GM12874 (cell line): ENCODE measurements around the gene MRPS10.

Source experiments
- CTCF ChIP-seq: IDR thresholded peaks from 2 replicates; pipeline ENCODE4 v1.5.1; 2011; ENCODE audit warnings: low read depth, mild to moderate bottlenecking, control low read depth, low read length, moderate library complexity; ENCODE audit not compliant: insufficient read depth

MRPS10 gene

GRCh38 chr6:42237857-42238256 is 20.2 kb upstream of the MRPS10 start:
- TF ChIP-seq CTCF, result no peak

GRCh38 chr6:42236682-42237473 is 19.2 kb upstream of the MRPS10 start:
- TF ChIP-seq CTCF, result no peak

GRCh38 chr6:42236030-42236429 is 18.4 kb upstream of the MRPS10 start:
- TF ChIP-seq CTCF, result no peak

GRCh38 chr6:42232035-42232434 is 14.4 kb upstream of the MRPS10 start:
- TF ChIP-seq CTCF, result no peak

GRCh38 chr6:42230345-42231321 is 13.0 kb upstream of the MRPS10 start:
- TF ChIP-seq CTCF, result peak; percentile 34; the same call in 1 of the 2 replicates

- TF ChIP-seq CTCF, result no peak
These were observed 12.0 kb upstream of the MRPS10 start for GRCh38 chr6:42229506-42230119.

- TF ChIP-seq CTCF, result no peak
These were observed 10.6 kb upstream of the MRPS10 start for GRCh38 chr6:42228305-42228704.
